ENCODE data around the gene SLC6A19. TPM values are rescaled to one million over a fixed set of nuclear protein-coding genes. Genes with fewer than 3 reads are reported as not detected.

Gene SLC6A19
- total RNA-seq, 1 experiment from 2014 or later, result not detected

DNA sequence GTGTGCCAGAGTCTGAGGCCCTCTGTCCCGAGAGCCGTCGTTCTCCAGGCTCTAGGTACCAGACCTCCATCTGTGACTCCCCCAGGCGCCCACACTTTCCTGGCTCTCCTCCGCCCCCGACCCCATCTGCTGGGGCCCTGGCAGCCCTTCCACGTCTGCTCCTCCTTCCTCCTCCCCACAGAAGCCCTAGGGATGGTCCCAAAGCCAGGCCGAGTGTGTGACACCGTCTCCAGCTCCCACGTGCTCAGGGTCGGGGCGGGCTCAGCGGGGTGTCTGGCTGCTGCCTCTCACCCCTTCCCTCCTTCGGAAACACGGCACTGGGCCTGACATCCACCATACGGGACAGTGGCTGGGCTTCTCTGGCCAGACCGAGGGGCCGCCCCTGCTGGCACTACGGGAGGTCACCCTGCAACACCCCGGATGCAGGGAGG, 20.5 kb upstream of the SLC6A19 start:
- TF ChIP-seq, protein P1, sequence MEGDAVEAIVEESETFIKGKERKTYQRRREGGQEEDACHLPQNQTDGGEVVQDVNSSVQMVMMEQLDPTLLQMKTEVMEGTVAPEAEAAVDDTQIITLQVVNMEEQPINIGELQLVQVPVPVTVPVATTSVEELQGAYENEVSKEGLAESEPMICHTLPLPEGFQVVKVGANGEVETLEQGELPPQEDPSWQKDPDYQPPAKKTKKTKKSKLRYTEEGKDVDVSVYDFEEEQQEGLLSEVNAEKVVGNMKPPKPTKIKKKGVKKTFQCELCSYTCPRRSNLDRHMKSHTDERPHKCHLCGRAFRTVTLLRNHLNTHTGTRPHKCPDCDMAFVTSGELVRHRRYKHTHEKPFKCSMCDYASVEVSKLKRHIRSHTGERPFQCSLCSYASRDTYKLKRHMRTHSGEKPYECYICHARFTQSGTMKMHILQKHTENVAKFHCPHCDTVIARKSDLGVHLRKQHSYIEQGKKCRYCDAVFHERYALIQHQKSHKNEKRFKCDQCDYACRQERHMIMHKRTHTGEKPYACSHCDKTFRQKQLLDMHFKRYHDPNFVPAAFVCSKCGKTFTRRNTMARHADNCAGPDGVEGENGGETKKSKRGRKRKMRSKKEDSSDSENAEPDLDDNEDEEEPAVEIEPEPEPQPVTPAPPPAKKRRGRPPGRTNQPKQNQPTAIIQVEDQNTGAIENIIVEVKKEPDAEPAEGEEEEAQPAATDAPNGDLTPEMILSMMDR (conservative IDR thresholded peaks at IDR 0.05; ENCODE audit: low read depth, low read length), result no peak
- TF ChIP-seq EZH2 (IDR thresholded peaks at IDR 0.05; ENCODE audit: borderline replicate concordance, low read depth, low read length, poor library complexity, severe bottlenecking), result no peak
- H3K36me3 ChIP-seq (ENCODE audit: insufficient read depth, low read length, poor library complexity, severe bottlenecking), result no peaks in the 10 kb centered on the region
- no peaks in the 10 kb centered on the region for H3K9me3 ChIP-seq (ENCODE audit: low read depth, low read length, poor library complexity, severe bottlenecking)
- CTCF ChIA-PET, result no interaction called here
- POLR2A ChIA-PET (ENCODE audit: low non-redundant PET), result no interaction called here
- BruUV-seq (replicated peaks), result no TSS peak
- H3K27ac ChIP-seq (ENCODE audit: low read depth, low read length, poor library complexity, severe bottlenecking), result no peak overlapping the region
- no peak overlapping the region for H3K4me3 ChIP-seq (ENCODE audit: low read depth, low read length, poor library complexity, severe bottlenecking)
- DNase-seq (ENCODE audit: low spot score), result no peak
- H3K4me1 ChIP-seq (ENCODE audit: insufficient read depth, low read length, poor library complexity, severe bottlenecking), result no peaks in the 10 kb centered on the region
- intact Hi-C loops (cut with micrococcal nuclease; ENCODE audit: unreplicated experiment), result no loop called here
- no peaks in the 10 kb centered on the region for H3K27me3 ChIP-seq (replicated peaks; ENCODE audit: insufficient read depth, low read depth, low read length, poor library complexity)

DNA sequence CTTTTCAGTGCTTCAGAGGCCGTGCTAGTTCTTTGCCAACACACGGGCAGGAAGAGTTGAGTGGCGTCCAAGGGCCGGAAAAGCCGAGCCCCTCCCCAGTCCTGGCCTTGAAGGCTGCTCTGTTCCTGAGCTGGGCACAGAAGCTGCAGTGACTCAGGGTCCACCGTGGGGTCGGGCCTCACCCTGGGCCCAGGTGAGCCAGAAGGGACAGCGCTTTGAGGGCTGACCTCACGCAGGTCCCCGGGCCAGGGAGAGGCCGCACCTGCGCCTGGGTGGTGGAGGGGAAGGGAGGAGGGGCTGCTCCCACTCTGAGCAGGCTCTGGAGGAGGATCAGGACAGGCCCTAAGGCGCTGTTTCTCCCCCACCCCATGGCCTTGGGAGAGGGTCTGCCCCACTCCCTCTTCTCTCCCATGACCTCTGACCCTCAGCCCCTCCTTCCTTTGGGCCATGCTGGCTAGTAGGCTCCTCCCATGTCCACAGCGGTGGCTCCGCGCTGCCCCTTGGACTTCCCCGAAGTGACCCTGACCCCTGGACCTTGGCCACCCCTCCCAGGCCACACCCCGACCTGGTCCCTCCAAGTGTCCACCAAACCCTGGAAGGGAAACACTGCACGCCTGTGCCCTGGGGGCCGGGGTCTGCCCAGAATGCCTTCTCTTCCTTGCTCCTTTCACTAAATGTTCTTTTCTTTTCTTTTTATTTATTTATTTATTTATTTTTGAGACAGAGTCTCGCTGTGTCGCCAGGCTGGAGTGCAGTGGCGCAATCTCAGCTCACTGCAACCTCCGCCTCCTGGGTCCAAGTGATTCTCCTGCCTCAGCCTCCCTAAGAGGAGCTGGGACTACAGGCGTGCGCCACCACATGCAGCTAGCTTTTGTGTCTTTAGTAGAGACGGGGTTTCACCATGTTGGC, 19.7 kb upstream of the SLC6A19 start:
- intact Hi-C loops (cut with micrococcal nuclease; ENCODE audit: unreplicated experiment), result no loop called here
- BruUV-seq (replicated peaks), result no TSS peak
- Histone ChIP-seq H3K36me3 (ENCODE audit: insufficient read depth, low read length, poor library complexity, severe bottlenecking) (no peaks in the 10 kb centered on the region), H3K4me1 (ENCODE audit: insufficient read depth, low read length, poor library complexity, severe bottlenecking) (no peaks in the 10 kb centered on the region), H3K27ac (ENCODE audit: low read depth, low read length, poor library complexity, severe bottlenecking) (no peak overlapping the region), H3K9me3 (ENCODE audit: low read depth, low read length, poor library complexity, severe bottlenecking) (no peaks in the 10 kb centered on the region), H3K27me3 (replicated peaks; ENCODE audit: insufficient read depth, low read depth, low read length, poor library complexity) (no peaks in the 10 kb centered on the region), H3K4me3 (ENCODE audit: low read depth, low read length, poor library complexity, severe bottlenecking) (no peak overlapping the region)
- POLR2A ChIA-PET (ENCODE audit: low non-redundant PET), result no interaction called here
- DNase-seq (ENCODE audit: low spot score), result no peak
- TF ChIP-seq, protein P1 (conservative IDR thresholded peaks at IDR 0.05; ENCODE audit: low read depth, low read length), result no peak
- TF ChIP-seq EZH2 (IDR thresholded peaks at IDR 0.05; ENCODE audit: borderline replicate concordance, low read depth, low read length, poor library complexity, severe bottlenecking), result no peak
- CTCF ChIA-PET, result no interaction called here

DNA sequence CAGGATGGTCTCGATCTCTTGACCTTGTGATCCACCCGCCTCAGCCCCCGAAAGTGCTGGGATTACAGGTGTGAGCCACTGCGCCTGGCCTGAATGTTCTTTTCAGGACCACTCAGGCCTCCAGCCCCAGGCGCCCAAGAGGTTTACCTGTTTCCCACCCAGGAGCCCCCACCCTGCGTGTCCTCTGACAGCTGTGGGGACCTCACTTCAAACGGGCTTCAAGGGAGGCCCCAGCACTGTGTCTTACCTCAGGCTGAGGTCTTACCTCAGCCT, 19.1 kb upstream of the SLC6A19 start:
- intact Hi-C loops (cut with micrococcal nuclease; ENCODE audit: unreplicated experiment), result no loop called here
- CTCF ChIA-PET, result no interaction called here

More for the DNA sequence above, 19.1 kb upstream of the SLC6A19 start:
- Histone ChIP-seq H3K4me1 (ENCODE audit: insufficient read depth, low read length, poor library complexity, severe bottlenecking) (no peaks in the 10 kb centered on the region), H3K9me3 (ENCODE audit: low read depth, low read length, poor library complexity, severe bottlenecking) (no peaks in the 10 kb centered on the region), H3K27me3 (replicated peaks; ENCODE audit: insufficient read depth, low read depth, low read length, poor library complexity) (no peaks in the 10 kb centered on the region), H3K4me3 (ENCODE audit: low read depth, low read length, poor library complexity, severe bottlenecking) (no peak overlapping the region), H3K36me3 (ENCODE audit: insufficient read depth, low read length, poor library complexity, severe bottlenecking) (no peaks in the 10 kb centered on the region), H3K27ac (ENCODE audit: low read depth, low read length, poor library complexity, severe bottlenecking) (no peak overlapping the region)
- TF ChIP-seq, protein P1 (conservative IDR thresholded peaks at IDR 0.05; ENCODE audit: low read depth, low read length), result no peak
- TF ChIP-seq EZH2 (IDR thresholded peaks at IDR 0.05; ENCODE audit: borderline replicate concordance, low read depth, low read length, poor library complexity, severe bottlenecking), result no peak
- DNase-seq (ENCODE audit: low spot score), result no peak
- no TSS peak for BruUV-seq (replicated peaks)
- POLR2A ChIA-PET (ENCODE audit: low non-redundant PET), result no interaction called here

All from A673 (cell line).